GM23248 (cell line): ENCODE data around the gene ARHGEF12.

Experiments
- EZH2 ChIP-seq: fragments of 200-600 bp; sonication (generic); IDR thresholded peaks from 2 replicates; pipeline ENCODE4 v1.6.1; 2018; ENCODE audit warnings: antibody characterized with exemption, mild to moderate bottlenecking; ENCODE audit not compliant: insufficient read depth, poor library complexity, severe bottlenecking
- EZH2phosphoT487 ChIP-seq: fragments of 200-600 bp; sonication (generic); IDR thresholded peaks from 2 replicates; pipeline ENCODE4 v1.6.1; 2018; ENCODE audit warnings: antibody characterized with exemption, moderate library complexity, mild to moderate bottlenecking, low read depth; ENCODE audit not compliant: insufficient read depth

DNA sequence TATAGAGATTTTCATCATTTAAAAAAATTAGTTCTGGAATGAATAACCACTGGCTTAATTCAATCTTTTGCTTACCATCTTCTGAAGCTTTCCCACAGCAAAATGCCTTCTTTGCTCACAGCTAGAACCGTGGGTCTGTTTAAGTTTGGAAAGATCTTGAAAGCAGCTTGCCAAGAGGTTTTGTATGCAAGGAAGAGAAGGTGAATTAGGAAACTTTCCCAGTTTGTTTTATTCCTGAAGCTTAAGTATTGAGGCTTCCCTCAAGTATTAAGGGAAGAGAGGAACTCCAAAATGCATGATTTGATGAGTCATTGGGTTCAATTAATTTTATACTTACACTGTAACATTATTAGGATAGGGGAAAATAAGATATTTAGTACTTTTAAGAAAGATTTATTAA lies 1.9 kb upstream of the ARHGEF12 start:
- TF ChIP-seq EZH2phosphoT487, result no peak
- TF ChIP-seq EZH2, result no peak
